Osteoblast (primary cell): ENCODE data around the gene MRC2. TPM values are rescaled to one million over a fixed set of nuclear protein-coding genes. Genes with fewer than 3 reads are reported as not detected.

Experiments used
- DNase-seq: peaks from one replicate; pipeline ENCODE4 v3.0.0; 2011; ENCODE audit warnings: low spot score, mixed read lengths; ENCODE audit not compliant: insufficient read length; ENCODE audit errors: missing footprints
- H2AFZ ChIP-seq: 2 replicates; pipeline ENCODE4 v1.6.0; 2011; ENCODE audit warnings: mild to moderate bottlenecking, low read length
- H3K27ac ChIP-seq: 2 replicates; pipeline ENCODE4 v1.5.1; 2011; ENCODE audit warnings: mild to moderate bottlenecking, low read depth, low read length, moderate library complexity
- H3K27me3 ChIP-seq: 2 replicates; pipeline ENCODE4 v1.6.0; 2012; ENCODE audit warnings: mild to moderate bottlenecking, control low read depth, inconsistent platforms, low read length, moderate library complexity; ENCODE audit not compliant: insufficient read depth
- H3K36me3 ChIP-seq: 2 replicates; pipeline ENCODE4 v1.5.1; 2011; ENCODE audit warnings: mild to moderate bottlenecking, low read length, control low read depth, moderate library complexity; ENCODE audit not compliant: insufficient read depth
- H3K4me1 ChIP-seq: 2 replicates; pipeline ENCODE4 v1.5.1; 2011; ENCODE audit warnings: mild to moderate bottlenecking, low read length, control low read depth, moderate library complexity; ENCODE audit not compliant: insufficient read depth
- H3K4me2 ChIP-seq: 2 replicates; pipeline ENCODE4 v1.6.0; 2011; ENCODE audit warnings: mild to moderate bottlenecking, low read length; ENCODE audit not compliant: insufficient read depth
- H3K4me3 ChIP-seq: fragments of 200-600 bp; sonication (generic); 3 replicates; pipeline ENCODE4 v1.5.1; 2012; ENCODE audit warnings: mild to moderate bottlenecking, low read length, inconsistent platforms; ENCODE audit not compliant: insufficient read depth
- H3K79me2 ChIP-seq: 2 replicates; pipeline ENCODE4 v1.6.0; 2012; ENCODE audit warnings: mild to moderate bottlenecking, low read length, control low read depth, inconsistent platforms; ENCODE audit not compliant: insufficient read depth
- H3K9me3 ChIP-seq: 2 replicates; pipeline ENCODE4 v1.5.1; 2011; ENCODE audit warnings: low read depth, low read length, control low read depth
- H4K20me1 ChIP-seq: 2 replicates; pipeline ENCODE4 v1.6.0; 2012; ENCODE audit warnings: mild to moderate bottlenecking, low read length, control low read depth; ENCODE audit not compliant: insufficient read depth
- total RNA-seq: library from RNA; depleted of rRNA; stranded (reverse); fragments of >200 nt; gene quantifications from 2 replicates; pipeline ENCODE4 v1.2.3, GENCODE V29; 2012
- TF ChIP-seq, protein P1 (sequence below): IDR thresholded peaks from 2 replicates; pipeline ENCODE4 v1.5.1; 2011; ENCODE audit warnings: mild to moderate bottlenecking, low read depth, low read length, moderate library complexity; ENCODE audit errors: extremely low read depth

MRC2 gene
- total RNA-seq, 1 donor = 552 TPM

DNA sequence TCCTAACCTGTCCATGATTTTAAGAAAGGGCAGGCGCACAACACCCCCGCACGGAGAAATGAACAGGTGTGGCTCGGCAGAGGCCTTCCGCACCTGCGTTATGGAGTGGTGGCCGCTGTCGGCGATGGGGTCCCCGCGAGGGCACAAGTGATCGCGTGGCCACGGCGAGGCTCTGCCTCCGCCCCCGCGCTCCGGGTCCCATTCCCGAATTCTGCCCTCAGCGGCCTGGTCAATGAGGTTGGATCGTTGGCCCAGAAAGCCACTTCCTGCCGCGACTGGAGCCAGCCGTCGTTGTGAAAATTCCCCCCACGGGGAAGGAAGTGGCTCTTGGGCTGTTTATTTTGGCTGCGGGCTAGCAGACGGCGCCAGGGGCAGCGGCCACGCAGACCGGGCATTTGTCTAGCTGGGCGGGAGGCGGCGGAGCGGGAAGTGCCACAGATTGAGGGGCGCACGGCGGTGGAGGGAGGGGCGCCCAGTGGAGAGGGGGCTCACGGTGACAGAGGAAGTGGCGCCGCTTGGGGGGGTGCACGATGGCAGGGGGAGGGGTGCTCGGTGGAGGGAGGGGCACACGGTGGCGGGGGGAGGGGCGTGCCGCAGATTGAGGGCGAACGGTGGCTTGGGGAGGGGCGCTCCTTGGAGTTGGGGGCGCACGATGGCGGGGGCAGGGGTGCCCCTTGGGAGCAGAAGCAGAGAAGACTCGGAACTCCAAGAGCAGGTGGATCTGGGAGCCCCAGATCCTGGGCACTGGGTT is 25.0 kb downstream of the MRC2 start:
- peak overlapping the region; percentile 68 for H3K4me3 ChIP-seq
- no peaks in the 10 kb centered on the region for H3K27me3 ChIP-seq
- H3K79me2 ChIP-seq = peaks cover 84% of the 10 kb centered on the region
- H3K9me3 ChIP-seq = no peaks in the 10 kb centered on the region
- peak; percentile 94 for DNase-seq
- peak overlapping the region; percentile 75 for H3K27ac ChIP-seq
- H3K4me1 ChIP-seq = peaks cover 55% of the 10 kb centered on the region
- H3K4me2 ChIP-seq = peak overlapping the region; percentile 81
- peaks cover 43% of the 10 kb centered on the region for H4K20me1 ChIP-seq
- TF ChIP-seq, protein P1, sequence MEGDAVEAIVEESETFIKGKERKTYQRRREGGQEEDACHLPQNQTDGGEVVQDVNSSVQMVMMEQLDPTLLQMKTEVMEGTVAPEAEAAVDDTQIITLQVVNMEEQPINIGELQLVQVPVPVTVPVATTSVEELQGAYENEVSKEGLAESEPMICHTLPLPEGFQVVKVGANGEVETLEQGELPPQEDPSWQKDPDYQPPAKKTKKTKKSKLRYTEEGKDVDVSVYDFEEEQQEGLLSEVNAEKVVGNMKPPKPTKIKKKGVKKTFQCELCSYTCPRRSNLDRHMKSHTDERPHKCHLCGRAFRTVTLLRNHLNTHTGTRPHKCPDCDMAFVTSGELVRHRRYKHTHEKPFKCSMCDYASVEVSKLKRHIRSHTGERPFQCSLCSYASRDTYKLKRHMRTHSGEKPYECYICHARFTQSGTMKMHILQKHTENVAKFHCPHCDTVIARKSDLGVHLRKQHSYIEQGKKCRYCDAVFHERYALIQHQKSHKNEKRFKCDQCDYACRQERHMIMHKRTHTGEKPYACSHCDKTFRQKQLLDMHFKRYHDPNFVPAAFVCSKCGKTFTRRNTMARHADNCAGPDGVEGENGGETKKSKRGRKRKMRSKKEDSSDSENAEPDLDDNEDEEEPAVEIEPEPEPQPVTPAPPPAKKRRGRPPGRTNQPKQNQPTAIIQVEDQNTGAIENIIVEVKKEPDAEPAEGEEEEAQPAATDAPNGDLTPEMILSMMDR = no peak
- H3K36me3 ChIP-seq = peaks cover 27% of the 10 kb centered on the region
- H2AFZ ChIP-seq = peak overlapping the region; percentile 35

DNA sequence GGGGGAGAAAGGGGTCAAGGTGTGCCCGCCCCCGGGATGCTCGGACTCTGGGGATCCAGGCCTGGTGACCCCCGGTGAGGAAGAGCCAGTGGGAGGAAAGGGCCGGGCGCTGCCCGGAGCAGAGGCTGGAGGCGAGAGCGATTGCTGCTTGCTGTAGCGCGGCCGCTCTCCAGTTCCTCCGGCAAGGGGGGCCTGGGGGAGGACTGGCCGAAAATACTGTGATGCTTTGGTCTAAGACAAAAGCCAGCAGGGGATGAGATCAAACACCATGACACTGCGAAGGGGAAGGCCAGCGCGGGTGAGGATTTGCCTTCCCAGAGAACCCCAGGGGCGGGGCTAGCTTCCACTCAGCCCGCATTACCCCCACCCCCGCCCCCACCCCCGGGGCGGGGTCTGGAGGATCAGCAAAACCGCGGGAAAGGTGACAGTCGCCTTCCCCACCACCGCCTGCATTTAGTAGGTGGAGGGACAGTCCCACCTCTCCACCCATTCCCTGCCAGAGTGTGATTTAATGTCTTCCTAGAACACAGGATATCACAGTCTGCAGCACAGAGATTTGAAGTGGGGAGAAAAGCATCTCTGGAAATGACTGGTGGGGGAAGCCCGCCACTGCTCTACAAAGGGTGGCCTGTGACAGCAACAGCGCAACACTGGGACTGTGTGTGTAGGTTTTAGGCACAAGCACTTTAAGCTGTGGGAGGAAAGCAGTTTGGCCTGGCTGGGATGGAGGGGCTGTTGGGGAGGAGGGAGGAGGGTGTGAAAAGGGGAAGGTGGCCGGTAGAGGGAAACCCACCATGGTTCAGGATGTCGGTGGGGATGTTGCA is 25.7 kb downstream of the MRC2 start:
- Histone ChIP-seq H2AFZ (no peak overlapping the region), H3K4me2 (peak overlapping the region; percentile 81), H4K20me1 (peaks cover 45% of the 10 kb centered on the region), H3K4me1 (peaks cover 50% of the 10 kb centered on the region), H3K27me3 (no peaks in the 10 kb centered on the region), H3K27ac (peak overlapping the region; percentile 75), H3K36me3 (peaks cover 26% of the 10 kb centered on the region), H3K79me2 (peaks cover 85% of the 10 kb centered on the region), H3K9me3 (no peaks in the 10 kb centered on the region), H3K4me3 (peak overlapping the region; percentile 68)
- DNase-seq = peak; percentile 94
- TF ChIP-seq, protein P1 = no peak

DNA sequence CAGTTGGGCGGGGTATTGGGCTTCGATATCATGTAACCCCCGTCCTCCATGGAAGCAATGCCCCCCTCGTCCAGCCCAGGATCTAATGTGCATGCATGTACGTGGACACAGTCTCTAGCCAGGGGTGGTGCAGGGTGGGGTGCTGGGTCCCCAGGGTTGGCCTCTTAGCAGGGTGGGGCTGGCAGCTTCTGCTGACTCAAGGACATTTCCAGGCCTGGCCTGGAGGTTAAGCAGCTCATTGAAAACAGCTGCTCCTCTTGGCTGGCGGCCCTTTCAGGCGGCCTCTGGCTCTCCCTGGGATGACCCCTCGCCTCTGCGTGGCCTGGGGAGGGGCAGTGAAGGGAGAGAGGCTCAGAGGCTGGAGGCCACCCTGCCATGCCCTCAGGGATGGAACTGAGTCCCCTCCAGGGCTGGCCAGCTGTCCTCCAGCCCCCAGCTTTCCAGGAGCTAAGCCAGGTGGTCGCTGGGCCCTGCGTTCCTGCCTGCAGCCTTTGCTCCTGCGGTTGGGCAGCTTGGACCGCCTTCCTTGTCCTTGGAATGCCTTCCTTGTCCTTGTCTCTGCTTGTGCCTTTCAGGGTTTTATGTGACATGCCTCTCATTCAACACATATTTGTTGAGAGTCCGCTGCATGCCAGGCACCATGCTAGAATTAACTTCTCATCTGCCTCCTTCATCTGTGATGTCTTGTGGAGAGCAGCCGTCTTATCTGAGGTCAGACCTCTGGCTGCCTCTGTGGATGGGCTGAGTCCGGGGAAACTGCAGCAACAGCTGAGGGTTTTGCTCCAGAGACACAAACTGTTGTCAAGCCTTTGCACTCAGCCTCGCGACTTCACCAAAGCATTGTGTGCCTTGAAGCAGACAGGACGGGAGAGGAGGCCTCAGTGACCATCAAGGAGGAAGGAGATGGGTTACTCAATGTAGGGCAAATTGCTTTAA is 26.6 kb downstream of the MRC2 start:
- Histone ChIP-seq H3K27ac (peak overlapping the region; percentile 75), H3K27me3 (no peaks in the 10 kb centered on the region), H3K4me2 (peak overlapping the region; percentile 81), H3K4me3 (no peak overlapping the region), H3K9me3 (no peaks in the 10 kb centered on the region), H4K20me1 (peaks cover 45% of the 10 kb centered on the region), H3K79me2 (peaks cover 85% of the 10 kb centered on the region), H3K36me3 (peaks cover 28% of the 10 kb centered on the region), H3K4me1 (peaks cover 47% of the 10 kb centered on the region), H2AFZ (no peak overlapping the region)
- DNase-seq = peak; percentile 92
- TF ChIP-seq, protein P1 = no peak
